A549 (cell line): ENCODE results near the gene NFIX.

Experiments used
- CHD2 ChIP-seq: fragments of 150-350 bp; IDR thresholded peaks from 2 replicates; pipeline ENCODE4 v1.6.1; 2014; ENCODE audit warnings: low read length; ENCODE audit not compliant: partially characterized antibody
- CHD4 ChIP-seq: fragments of 200-600 bp; sonication (generic); IDR thresholded peaks from 2 replicates; pipeline ENCODE4 v1.6.1; 2016; ENCODE audit warnings: antibody characterized with exemption, mild to moderate bottlenecking, borderline replicate concordance
- CTCF ChIP-seq: fragments of >200 bp; sonication (Bioruptor Twin); formaldehyde crosslinking; IDR thresholded peaks from 3 replicates; pipeline ENCODE4 v1.5.1; 2016
- EHF ChIP-seq: fragments of 250-450 bp; sonication (Bioruptor Pico); IDR thresholded peaks from 2 replicates; pipeline ENCODE4 v1.5.0; 2020; ENCODE audit warnings: mild to moderate bottlenecking
- JUN ChIP-seq, 2 experiments: fragments of >200 bp; sonication (Bioruptor Twin); formaldehyde crosslinking; IDR thresholded peaks; 2 replicates in 1 of 2; 3 replicates in 1 of 2; pipeline ENCODE4 v1.6.1; 2016 to 2017
- KDM5A ChIP-seq: fragments of 200-600 bp; sonication (generic); IDR thresholded peaks from 2 replicates; pipeline ENCODE4 v1.6.1; 2016; ENCODE audit warnings: antibody characterized with exemption, mild to moderate bottlenecking
- MAX ChIP-seq: IDR thresholded peaks from 2 replicates; pipeline ENCODE4 v1.6.1; 2012
- POLR2A ChIP-seq: IDR thresholded peaks from 2 replicates; pipeline ENCODE4 v1.6.1; 2012; ENCODE audit warnings: mild to moderate bottlenecking, low read length
- USF2 ChIP-seq: fragments of 450-650 bp; IDR thresholded peaks from 2 replicates; pipeline ENCODE4 v1.6.1; 2014; ENCODE audit warnings: antibody characterized with exemption

- TF ChIP-seq POLR2A (no peak), CTCF (no peak), EHF (CRISPR knock-in tag) (no peak), USF2 (no peak), CHD4 (no peak), KDM5A (no peak), JUN (IDR thresholded peaks at IDR 0.05) (no peak), MAX (no peak), CHD2 (no peak)
These were observed 94.0 kb downstream of the NFIX start for GRCh38 chr19:13089139-13089856.
